ENCODE measurements around the gene SPAAR. TPM values are rescaled to one million over a fixed set of nuclear protein-coding genes. Genes with fewer than 3 reads are reported as not detected.

Gene SPAAR
- total RNA-seq, 1 donor from 2014 or later: 0.18 TPM

DNA sequence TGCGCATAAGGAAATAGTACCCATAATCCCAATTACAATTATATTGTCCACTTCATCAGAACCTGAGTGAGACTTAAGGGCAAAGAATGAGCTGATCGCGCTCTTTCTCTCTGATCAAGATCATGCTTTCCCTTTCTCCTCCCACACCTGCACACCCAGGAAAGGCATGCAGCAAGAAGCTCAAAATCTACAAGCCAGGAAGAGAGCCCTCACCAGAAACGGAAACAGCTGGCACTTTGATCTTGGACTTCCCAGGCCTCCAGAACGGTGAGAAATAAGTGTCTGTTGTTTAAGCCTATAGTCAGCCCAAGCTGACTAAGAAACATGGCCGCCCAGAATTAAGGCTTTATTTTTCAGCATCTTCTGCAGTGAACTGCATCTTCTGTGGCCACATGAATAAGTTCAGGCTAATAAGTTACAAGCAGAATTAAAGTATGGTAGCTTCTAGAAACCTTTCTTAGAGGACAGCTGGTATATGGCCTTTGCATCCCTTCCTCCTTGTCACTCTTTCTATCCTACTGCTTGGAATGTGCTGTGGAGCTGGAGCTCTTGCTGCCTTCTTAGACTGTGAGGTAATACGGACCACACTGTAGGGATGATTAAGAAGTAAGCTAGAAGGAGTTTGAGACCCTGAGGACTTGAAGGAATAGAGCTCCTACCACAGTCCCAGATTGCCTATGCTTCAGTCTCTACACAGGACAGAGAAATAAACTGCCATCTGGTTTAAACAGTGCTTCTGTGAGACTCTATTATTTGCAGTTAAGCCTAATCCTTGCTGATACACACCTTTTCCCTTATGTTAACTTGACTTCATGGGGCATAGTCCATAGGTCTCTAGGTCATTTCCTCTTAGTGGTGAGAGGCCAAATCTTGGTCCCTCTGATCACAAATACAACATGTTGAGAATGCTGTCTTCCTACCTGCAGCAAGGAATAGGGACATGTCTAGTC, 31.4 kb downstream of the SPAAR start:
- Mint-ChIP-seq H3K36me3 (ENCODE audit: low read depth, unreplicated experiment) (no peaks in the 10 kb centered on the region), H3K27me3 (ENCODE audit: low read depth, unreplicated experiment) (peaks cover 9% of the 10 kb centered on the region), H3K4me1 (ENCODE audit: low read depth, unreplicated experiment) (peaks cover 20% of the 10 kb centered on the region), H3K27ac (ENCODE audit: unreplicated experiment) (peak overlapping the region; percentile 29), H3K4me3 (ENCODE audit: unreplicated experiment) (no peak overlapping the region), H3K9me3 (ENCODE audit: unreplicated experiment) (peaks cover 3% of the 10 kb centered on the region)
- Histone ChIP-seq H3K4me3 (ENCODE audit: insufficient read depth, low read depth, low read length) (no peak overlapping the region), H3K36me3 (ENCODE audit: insufficient read depth, low read length) (no peaks in the 10 kb centered on the region), H4K20me1 (ENCODE audit: insufficient read depth, low read length) (no peaks in the 10 kb centered on the region), H2AFZ (ENCODE audit: low read depth, low read length) (peak overlapping the region; percentile 2), H3K27ac (ENCODE audit: low read depth, low read length) (no peak overlapping the region), H3K79me2 (ENCODE audit: insufficient read depth, low read length) (no peaks in the 10 kb centered on the region), H3K9me3 (ENCODE audit: insufficient read depth, low read depth, low read length) (no peaks in the 10 kb centered on the region), H3K4me1 (ENCODE audit: insufficient read depth, low read length) (peaks cover 19% of the 10 kb centered on the region), H3K27me3 (ENCODE audit: insufficient read depth, low read length) (no peaks in the 10 kb centered on the region), H3K4me2 (ENCODE audit: low read length) (no peak overlapping the region), H3K9ac (ENCODE audit: low read length) (no peak overlapping the region)
- FAIRE-seq (peak; percentile 41), DNase-seq (ENCODE audit: low read depth) (peak; percentile 33)
- TF ChIP-seq CTCF (IDR thresholded peaks at IDR 0.05; ENCODE audit: insufficient read depth, low read depth, low read length) (no peak), EZH2 (IDR thresholded peaks at IDR 0.05; ENCODE audit: insufficient read depth, low read length) (no peak)

- Histone ChIP-seq H3K36me3 (ENCODE audit: insufficient read depth, low read length) (no peaks in the 10 kb centered on the region), H3K4me3 (ENCODE audit: insufficient read depth, low read depth, low read length) (no peak overlapping the region), H3K79me2 (ENCODE audit: insufficient read depth, low read length) (no peaks in the 10 kb centered on the region), H3K27ac (ENCODE audit: low read depth, low read length) (no peak overlapping the region), H2AFZ (ENCODE audit: low read depth, low read length) (no peak overlapping the region), H3K4me2 (ENCODE audit: low read length) (no peak overlapping the region), H3K4me1 (ENCODE audit: insufficient read depth, low read length) (peaks cover 3% of the 10 kb centered on the region), H3K9me3 (ENCODE audit: insufficient read depth, low read depth, low read length) (no peaks in the 10 kb centered on the region), H3K27me3 (ENCODE audit: insufficient read depth, low read length) (no peaks in the 10 kb centered on the region), H4K20me1 (ENCODE audit: insufficient read depth, low read length) (no peaks in the 10 kb centered on the region), H3K9ac (ENCODE audit: low read length) (no peak overlapping the region)
- TF ChIP-seq EZH2 (IDR thresholded peaks at IDR 0.05; ENCODE audit: insufficient read depth, low read length): no peak
- TF ChIP-seq CTCF (IDR thresholded peaks at IDR 0.05; ENCODE audit: insufficient read depth, low read depth, low read length): no peak
- DNase-seq (ENCODE audit: low read depth): no peak
- H3K9me3 Mint-ChIP-seq (ENCODE audit: unreplicated experiment): peaks cover 3% of the 10 kb centered on the region
- H3K4me1 Mint-ChIP-seq (ENCODE audit: low read depth, unreplicated experiment): peaks cover 12% of the 10 kb centered on the region
- H3K36me3 Mint-ChIP-seq (ENCODE audit: low read depth, unreplicated experiment): no peaks in the 10 kb centered on the region
- H3K4me3 Mint-ChIP-seq (ENCODE audit: unreplicated experiment): no peak overlapping the region
- no peak overlapping the region for H3K27ac Mint-ChIP-seq (ENCODE audit: unreplicated experiment)
- no peak for FAIRE-seq
- peaks cover 9% of the 10 kb centered on the region for H3K27me3 Mint-ChIP-seq (ENCODE audit: low read depth, unreplicated experiment)
These were observed 33.0 kb downstream of the SPAAR start for GRCh38 chr9:35942286-35942685.

DNA sequence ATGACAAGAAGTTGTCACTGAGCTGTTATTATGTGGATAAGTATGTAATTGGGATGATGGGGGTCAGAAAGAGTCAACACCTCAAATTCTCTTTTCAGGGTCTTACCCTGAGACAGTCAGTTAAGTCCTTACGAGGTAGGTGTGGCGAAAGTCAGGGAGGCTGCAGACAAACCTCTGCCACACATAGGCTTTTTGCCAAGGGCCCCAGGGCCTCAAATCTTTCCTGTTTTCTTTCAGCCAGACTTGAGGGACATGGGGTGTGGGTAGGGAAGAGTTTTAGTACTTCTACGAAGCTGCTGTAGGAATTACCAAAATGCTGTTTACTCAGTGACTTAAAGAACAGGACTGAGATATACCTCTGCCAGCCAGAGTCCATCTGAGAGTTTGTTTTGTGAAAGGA, 34.9 kb downstream of the SPAAR start:
- TF ChIP-seq CTCF (IDR thresholded peaks at IDR 0.05; ENCODE audit: insufficient read depth, low read depth, low read length) (no peak), EZH2 (IDR thresholded peaks at IDR 0.05; ENCODE audit: insufficient read depth, low read length) (no peak)
- H3K9me3 Mint-ChIP-seq (ENCODE audit: unreplicated experiment): peaks cover 3% of the 10 kb centered on the region
- Histone ChIP-seq H3K27me3 (ENCODE audit: insufficient read depth, low read length) (no peaks in the 10 kb centered on the region), H2AFZ (ENCODE audit: low read depth, low read length) (no peak overlapping the region), H3K36me3 (ENCODE audit: insufficient read depth, low read length) (no peaks in the 10 kb centered on the region), H4K20me1 (ENCODE audit: insufficient read depth, low read length) (no peaks in the 10 kb centered on the region), H3K4me1 (ENCODE audit: insufficient read depth, low read length) (no peaks in the 10 kb centered on the region), H3K79me2 (ENCODE audit: insufficient read depth, low read length) (no peaks in the 10 kb centered on the region), H3K9me3 (ENCODE audit: insufficient read depth, low read depth, low read length) (no peaks in the 10 kb centered on the region), H3K4me3 (ENCODE audit: insufficient read depth, low read depth, low read length) (no peak overlapping the region), H3K4me2 (ENCODE audit: low read length) (no peak overlapping the region), H3K27ac (ENCODE audit: low read depth, low read length) (no peak overlapping the region), H3K9ac (ENCODE audit: low read length) (no peak overlapping the region)
- peaks cover 16% of the 10 kb centered on the region for H3K4me1 Mint-ChIP-seq (ENCODE audit: low read depth, unreplicated experiment)
- H3K36me3 Mint-ChIP-seq (ENCODE audit: low read depth, unreplicated experiment): no peaks in the 10 kb centered on the region
- FAIRE-seq: no peak
- no peak overlapping the region for H3K27ac Mint-ChIP-seq (ENCODE audit: unreplicated experiment)
- no peak overlapping the region for H3K4me3 Mint-ChIP-seq (ENCODE audit: unreplicated experiment)
- no peak for DNase-seq (ENCODE audit: low read depth)
- peaks cover 9% of the 10 kb centered on the region for H3K27me3 Mint-ChIP-seq (ENCODE audit: low read depth, unreplicated experiment)
